ENCODE results near the gene CD27.
"Not testable (repeated sequence)": the region's sequence is repeated elsewhere in the genome, so short reads cannot be mapped to it uniquely, and the experiment has no call there.

The CD27 gene

GRCh38 chr12:6471989-6472360 lies 27.2 kb downstream of the CD27 start:
- Histone ChIP-seq H3K27ac (ENCODE audit: low read depth, low read length) (no peak overlapping the region), H3K9ac (ENCODE audit: low read length) (no peak overlapping the region)

GRCh38 chr12:6472491-6472890 lies 27.7 kb downstream of the CD27 start:
- peaks cover 9% of the 10 kb centered on the region; the same call in 1 of the 2 replicates for H3K4me1 ChIP-seq (ENCODE audit: control insufficient read depth, insufficient read depth, low read length)
- peaks cover 4% of the 10 kb centered on the region; the same call in 1 of the 2 replicates for H3K9me3 ChIP-seq (ENCODE audit: control insufficient read depth, insufficient read depth, low read depth, low read length)
- H3K27ac ChIP-seq (ENCODE audit: low read depth, low read length) = no peak overlapping the region
- H3K27me3 ChIP-seq (ENCODE audit: control insufficient read depth, insufficient read depth, low read length) = no peaks in the 10 kb centered on the region
- no peak overlapping the region for H3K4me3 ChIP-seq (ENCODE audit: low read depth, low read length)
- no peak overlapping the region for H3K9ac ChIP-seq (ENCODE audit: low read length)
- peaks cover 4% of the 10 kb centered on the region; the same call in 1 of the 2 replicates for H3K36me3 ChIP-seq (ENCODE audit: control insufficient read depth, insufficient read depth, low read length)

More at GRCh38 chr12:6471989-6472360, 27.2 kb downstream of the CD27 start:
- H3K36me3 ChIP-seq (ENCODE audit: control insufficient read depth, insufficient read depth, low read length) = peaks cover 4% of the 10 kb centered on the region; the same call in 1 of the 2 replicates
- peaks cover 4% of the 10 kb centered on the region; the same call in 1 of the 2 replicates for H3K9me3 ChIP-seq (ENCODE audit: control insufficient read depth, insufficient read depth, low read depth, low read length)
- no peak overlapping the region for H3K4me3 ChIP-seq (ENCODE audit: low read depth, low read length)
- H3K27me3 ChIP-seq (ENCODE audit: control insufficient read depth, insufficient read depth, low read length) = no peaks in the 10 kb centered on the region
- H3K4me1 ChIP-seq (ENCODE audit: control insufficient read depth, insufficient read depth, low read length) = peaks cover 9% of the 10 kb centered on the region; the same call in 1 of the 2 replicates

GRCh38 chr12:6475233-6475975 lies 30.6 kb downstream of the CD27 start:
- H3K36me3 ChIP-seq (ENCODE audit: control insufficient read depth, insufficient read depth, low read length); H3K4me3 ChIP-seq (ENCODE audit: low read depth, low read length); H3K4me1 ChIP-seq (ENCODE audit: control insufficient read depth, insufficient read depth, low read length); H3K9me3 ChIP-seq (ENCODE audit: control insufficient read depth, insufficient read depth, low read depth, low read length); H3K27me3 ChIP-seq (ENCODE audit: control insufficient read depth, insufficient read depth, low read length); H3K27ac ChIP-seq (ENCODE audit: low read depth, low read length); H3K9ac ChIP-seq (ENCODE audit: low read length): not testable (repeated sequence)

GRCh38 chr12:6476489-6476888 lies 31.7 kb downstream of the CD27 start:
- H3K4me3 ChIP-seq (ENCODE audit: low read depth, low read length) = no peak overlapping the region
- no peak overlapping the region for H3K27ac ChIP-seq (ENCODE audit: low read depth, low read length)

GRCh38 chr12:6477601-6478377 lies 33.0 kb downstream of the CD27 start:
- H3K9me3 ChIP-seq (ENCODE audit: control insufficient read depth, insufficient read depth, low read depth, low read length); H3K36me3 ChIP-seq (ENCODE audit: control insufficient read depth, insufficient read depth, low read length); H3K4me3 ChIP-seq (ENCODE audit: low read depth, low read length); H3K27ac ChIP-seq (ENCODE audit: low read depth, low read length); H3K4me1 ChIP-seq (ENCODE audit: control insufficient read depth, insufficient read depth, low read length); H3K9ac ChIP-seq (ENCODE audit: low read length); H3K27me3 ChIP-seq (ENCODE audit: control insufficient read depth, insufficient read depth, low read length): not testable (repeated sequence)

More at GRCh38 chr12:6476489-6476888, 31.7 kb downstream of the CD27 start:
- H3K36me3 ChIP-seq (ENCODE audit: control insufficient read depth, insufficient read depth, low read length) = no peaks in the 10 kb centered on the region
- no peak overlapping the region for H3K9ac ChIP-seq (ENCODE audit: low read length)
- H3K9me3 ChIP-seq (ENCODE audit: control insufficient read depth, insufficient read depth, low read depth, low read length) = 0 out of 2 replicates have a peak, but pooled peaks cover 4% of the 10 kb centered on the region
- H3K4me1 ChIP-seq (ENCODE audit: control insufficient read depth, insufficient read depth, low read length) = no peaks in the 10 kb centered on the region
- no peaks in the 10 kb centered on the region for H3K27me3 ChIP-seq (ENCODE audit: control insufficient read depth, insufficient read depth, low read length)

- Histone ChIP-seq H3K36me3 (ENCODE audit: control insufficient read depth, insufficient read depth, low read length) (no peaks in the 10 kb centered on the region), H3K27ac (ENCODE audit: low read depth, low read length) (no peak overlapping the region), H3K9me3 (ENCODE audit: control insufficient read depth, insufficient read depth, low read depth, low read length) (0 out of 2 replicates have a peak, but pooled peaks cover 4% of the 10 kb centered on the region), H3K27me3 (ENCODE audit: control insufficient read depth, insufficient read depth, low read length) (no peaks in the 10 kb centered on the region), H3K4me3 (ENCODE audit: low read depth, low read length) (no peak overlapping the region), H3K9ac (ENCODE audit: low read length) (no peak overlapping the region), H3K4me1 (ENCODE audit: control insufficient read depth, insufficient read depth, low read length) (no peaks in the 10 kb centered on the region)
Observed at GRCh38 chr12:6478416-6478815, 33.7 kb downstream of the CD27 start.

- Histone ChIP-seq H3K9me3 (ENCODE audit: control insufficient read depth, insufficient read depth, low read depth, low read length) (no peaks in the 10 kb centered on the region), H3K36me3 (ENCODE audit: control insufficient read depth, insufficient read depth, low read length) (peaks cover 9% of the 10 kb centered on the region), H3K4me1 (ENCODE audit: control insufficient read depth, insufficient read depth, low read length) (peaks cover 3% of the 10 kb centered on the region; the same call in 1 of the 2 replicates), H3K9ac (ENCODE audit: low read length) (no peak overlapping the region), H3K27me3 (ENCODE audit: control insufficient read depth, insufficient read depth, low read length) (no peaks in the 10 kb centered on the region), H3K4me3 (ENCODE audit: low read depth, low read length) (no peak overlapping the region), H3K27ac (ENCODE audit: low read depth, low read length) (no peak overlapping the region)
Observed at GRCh38 chr12:6488240-6488639, 43.5 kb downstream of the CD27 start.

- Histone ChIP-seq H3K4me1 (ENCODE audit: control insufficient read depth, insufficient read depth, low read length) (peaks cover 3% of the 10 kb centered on the region; the same call in 1 of the 2 replicates), H3K9me3 (ENCODE audit: control insufficient read depth, insufficient read depth, low read depth, low read length) (no peaks in the 10 kb centered on the region), H3K4me3 (ENCODE audit: low read depth, low read length) (no peak overlapping the region), H3K27ac (ENCODE audit: low read depth, low read length) (no peak overlapping the region), H3K36me3 (ENCODE audit: control insufficient read depth, insufficient read depth, low read length) (peaks cover 9% of the 10 kb centered on the region), H3K27me3 (ENCODE audit: control insufficient read depth, insufficient read depth, low read length) (no peaks in the 10 kb centered on the region), H3K9ac (ENCODE audit: low read length) (no peak overlapping the region)
Observed at GRCh38 chr12:6489449-6489848, 44.7 kb downstream of the CD27 start.

GRCh38 chr12:6490673-6491072 lies 45.9 kb downstream of the CD27 start:
- H3K27ac ChIP-seq (ENCODE audit: low read depth, low read length); H3K9me3 ChIP-seq (ENCODE audit: control insufficient read depth, insufficient read depth, low read depth, low read length); H3K27me3 ChIP-seq (ENCODE audit: control insufficient read depth, insufficient read depth, low read length); H3K4me3 ChIP-seq (ENCODE audit: low read depth, low read length); H3K9ac ChIP-seq (ENCODE audit: low read length); H3K4me1 ChIP-seq (ENCODE audit: control insufficient read depth, insufficient read depth, low read length): not testable (repeated sequence)
- H3K36me3 ChIP-seq (ENCODE audit: control insufficient read depth, insufficient read depth, low read length) = peaks cover 18% of the 10 kb centered on the region

- no peaks in the 10 kb centered on the region for H3K27me3 ChIP-seq (ENCODE audit: control insufficient read depth, insufficient read depth, low read length)
- peaks cover 36% of the 10 kb centered on the region for H3K36me3 ChIP-seq (ENCODE audit: control insufficient read depth, insufficient read depth, low read length)
- H3K27ac ChIP-seq (ENCODE audit: low read depth, low read length) = peak within 1 kb of the TSS; percentile 72; the same call in 1 of the 2 replicates
- no peaks in the 10 kb centered on the region for H3K9me3 ChIP-seq (ENCODE audit: control insufficient read depth, insufficient read depth, low read depth, low read length)
- H3K4me1 ChIP-seq (ENCODE audit: control insufficient read depth, insufficient read depth, low read length) = peaks cover 10% of the 10 kb centered on the region
- peak within 1 kb of the TSS; percentile 89 for H3K9ac ChIP-seq (ENCODE audit: low read length)
- H3K4me3 ChIP-seq (ENCODE audit: low read depth, low read length) = peak within 1 kb of the TSS; percentile 88
Observed at GRCh38 chr12:6492838-6493496, 48.2 kb downstream of the CD27 start, which contains the start of gene MRPL51. TSS of gene MRPL51 (minus strand) at chr12:6493262. CDS start at chr12:6493136, 126 bp downstream.

Data from HUES6 (cell line).